ENCODE data around the gene SRPX.

SRPX gene

DNA sequence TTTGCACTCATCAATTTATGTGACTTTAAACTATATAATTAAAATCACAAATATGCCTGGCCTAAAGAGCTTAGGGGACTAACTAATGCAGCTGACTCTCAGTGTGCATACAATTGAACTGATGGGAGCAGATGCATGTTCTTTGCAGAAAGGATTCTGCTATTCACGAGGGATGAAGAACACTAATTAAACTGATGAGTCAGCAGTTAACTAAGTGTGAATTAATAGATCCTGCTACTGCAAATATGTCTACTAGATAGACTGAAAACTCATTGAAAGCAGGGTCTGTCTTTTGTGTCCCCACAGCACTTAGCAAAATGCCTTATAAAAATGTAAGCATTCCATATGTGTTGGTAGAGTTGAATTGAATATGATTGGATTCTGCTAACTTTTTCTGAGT, 104.0 kb downstream of the SRPX start:
- TF ChIP-seq CTCF (IDR thresholded peaks at IDR 0.05; ENCODE audit: borderline replicate concordance, control extremely low read depth, extremely low read depth, insufficient read depth, missing control alignments) = no peak
- in situ Hi-C loops (cut with MboI; ENCODE audit: low sequenced_read_pairs, unreplicated experiment) = no loop called here
- no peak for DNase-seq (ENCODE audit: low spot score)

DNA sequence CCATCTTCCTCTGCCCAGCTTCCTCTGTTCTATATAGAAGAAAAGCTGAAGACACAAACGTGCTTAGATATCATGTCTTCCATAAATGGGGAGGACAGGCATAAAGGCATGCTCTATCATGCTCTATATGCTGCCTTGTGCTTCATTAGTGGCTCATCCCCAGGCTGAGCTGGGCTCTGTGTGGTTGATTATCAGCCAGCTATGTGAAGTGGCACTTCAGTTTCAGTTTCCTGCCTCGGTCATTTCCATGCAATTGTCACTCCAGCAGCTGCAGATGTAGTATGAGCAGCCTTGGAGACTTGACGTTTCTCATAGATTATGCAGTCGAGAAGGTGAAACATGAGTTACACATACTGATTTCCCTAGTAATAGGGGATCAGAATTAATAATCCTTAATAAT, 108.1 kb downstream of the SRPX start:
- in situ Hi-C loops (cut with MboI; ENCODE audit: low sequenced_read_pairs, unreplicated experiment) = no loop called here
- no peak for TF ChIP-seq CTCF (IDR thresholded peaks at IDR 0.05; ENCODE audit: borderline replicate concordance, control extremely low read depth, extremely low read depth, insufficient read depth, missing control alignments)
- DNase-seq (ENCODE audit: low spot score) = no peak

DNA sequence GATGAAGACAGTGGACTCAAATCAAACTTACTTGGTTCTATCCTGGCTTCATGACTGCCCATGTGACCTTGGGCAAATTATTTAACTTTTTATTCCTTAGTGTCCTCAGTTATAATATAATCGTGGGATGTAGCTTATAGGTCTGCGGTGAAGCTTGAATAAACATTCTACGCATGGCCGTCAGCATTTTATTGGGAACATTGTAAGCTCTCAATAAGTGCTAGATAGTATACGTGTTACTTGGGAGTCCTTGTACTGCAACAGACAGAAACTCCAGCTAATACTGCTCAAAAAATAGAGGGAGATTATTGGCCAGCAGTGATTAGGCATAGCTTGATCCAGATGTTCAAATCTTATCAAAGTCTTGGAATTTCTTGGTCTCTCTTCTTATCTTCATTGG, 109.5 kb downstream of the SRPX start:
- no peak for TF ChIP-seq CTCF (IDR thresholded peaks at IDR 0.05; ENCODE audit: borderline replicate concordance, control extremely low read depth, extremely low read depth, insufficient read depth, missing control alignments)
- in situ Hi-C loops (cut with MboI; ENCODE audit: low sequenced_read_pairs, unreplicated experiment) = no loop called here
- DNase-seq (ENCODE audit: low spot score) = no peak

- no peak for DNase-seq (ENCODE audit: low spot score)
- in situ Hi-C loops (cut with MboI; ENCODE audit: low sequenced_read_pairs, unreplicated experiment) = no loop called here
- no peak for TF ChIP-seq CTCF (IDR thresholded peaks at IDR 0.05; ENCODE audit: borderline replicate concordance, control extremely low read depth, extremely low read depth, insufficient read depth, missing control alignments)
Observed at GRCh38 chrX:38110231-38110630, 110.4 kb downstream of the SRPX start.

DNA sequence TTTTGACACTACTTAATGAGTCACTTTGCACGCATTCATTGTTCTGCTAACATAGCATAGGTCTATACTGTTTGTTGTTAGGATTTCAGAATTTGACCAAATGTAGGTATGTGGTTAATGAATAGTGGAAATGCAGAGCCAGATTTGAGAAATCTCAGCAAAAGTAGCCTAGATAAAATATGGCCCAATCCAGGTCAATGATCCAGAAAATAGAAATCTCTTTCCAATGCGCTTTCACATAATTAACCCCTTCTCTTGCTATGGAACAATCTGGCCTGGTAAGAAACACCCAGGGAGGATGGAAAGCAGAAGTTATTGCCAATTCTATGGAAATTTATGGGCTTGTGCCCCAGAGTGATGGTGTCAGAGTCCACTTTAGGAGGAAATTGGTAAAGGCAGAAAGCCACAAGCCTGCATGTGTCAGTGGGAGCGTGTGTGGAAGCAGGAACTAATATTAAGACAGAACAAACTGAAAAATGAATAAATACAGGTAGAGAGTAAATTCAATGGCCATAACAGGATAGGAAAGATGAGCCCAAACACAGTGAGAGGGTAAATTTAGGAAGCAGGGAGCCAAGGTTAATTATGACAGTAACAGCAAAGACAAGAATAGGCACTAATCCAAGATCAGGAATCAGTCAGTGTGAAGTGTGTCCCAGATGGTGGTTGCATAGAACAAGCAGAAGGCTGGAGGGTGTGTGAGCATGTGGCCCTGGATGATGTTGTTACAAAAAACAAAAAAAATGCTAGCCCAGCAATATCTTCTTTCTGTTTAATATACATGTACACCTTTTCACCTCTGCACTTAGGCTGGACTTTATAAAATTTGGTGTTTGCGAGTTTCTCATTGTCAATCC, 111.4 kb downstream of the SRPX start:
- in situ Hi-C loops (cut with MboI; ENCODE audit: low sequenced_read_pairs, unreplicated experiment) = no loop called here
- DNase-seq (ENCODE audit: low spot score) = no peak
- TF ChIP-seq CTCF (IDR thresholded peaks at IDR 0.05; ENCODE audit: borderline replicate concordance, control extremely low read depth, extremely low read depth, insufficient read depth, missing control alignments) = no peak

DNA sequence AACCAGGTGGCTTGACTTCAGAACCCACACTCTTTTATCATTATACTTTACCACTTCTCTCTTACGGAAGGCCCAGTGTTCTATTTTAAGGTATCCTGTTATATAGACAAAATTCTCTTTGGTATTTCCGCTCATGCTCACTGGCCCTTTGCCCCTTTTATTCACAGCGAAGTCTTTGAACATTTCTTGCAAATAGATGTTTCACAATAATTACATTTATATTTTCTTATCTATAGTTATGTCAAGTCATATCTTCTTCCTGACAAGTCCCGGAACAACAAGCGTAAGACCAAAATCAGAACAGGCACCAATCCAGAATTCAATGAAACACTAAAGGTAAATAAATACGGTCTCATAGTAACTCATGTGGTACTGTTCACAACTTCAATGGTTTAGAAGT, 112.3 kb downstream of the SRPX start:
- no peak for TF ChIP-seq CTCF (IDR thresholded peaks at IDR 0.05; ENCODE audit: borderline replicate concordance, control extremely low read depth, extremely low read depth, insufficient read depth, missing control alignments)
- DNase-seq (ENCODE audit: low spot score) = no peak
- in situ Hi-C loops (cut with MboI; ENCODE audit: low sequenced_read_pairs, unreplicated experiment) = no loop called here
